ENCODE data around the gene RUSF1.
A peak's percentile ranks its signal among the peaks of the same experiment; 100 is the strongest.

Gene RUSF1

DNA sequence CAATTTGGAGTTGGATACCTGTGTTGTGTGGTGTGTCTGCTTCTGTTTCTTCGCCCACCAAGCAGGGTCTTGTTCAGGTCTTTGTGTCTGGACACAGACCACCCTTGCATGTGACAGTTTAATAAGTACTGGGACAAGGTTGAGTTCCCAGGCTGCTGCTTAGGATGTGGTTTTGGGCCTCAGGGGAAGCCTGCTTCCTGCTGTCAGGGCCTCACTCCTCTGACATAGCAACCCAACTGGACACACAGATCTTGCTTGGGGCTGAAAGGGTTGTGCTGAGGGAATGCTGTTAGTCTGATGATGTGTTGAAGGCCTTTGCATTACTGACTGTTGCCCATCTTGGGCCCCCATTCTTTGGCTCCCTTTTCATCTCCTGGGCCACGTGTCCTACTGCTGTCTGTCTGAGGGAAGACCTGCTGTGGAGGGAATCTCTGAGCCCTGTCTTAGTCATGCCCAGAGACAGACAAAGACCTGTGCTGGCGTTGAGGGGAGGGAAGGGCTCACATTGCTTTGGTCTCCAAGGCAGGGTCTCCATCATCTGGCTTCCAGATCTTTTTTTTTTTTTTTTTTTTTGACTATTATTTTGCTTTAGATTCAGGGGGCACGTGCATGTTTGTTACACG, 40.9 kb downstream of the RUSF1 start:
- no peak for DNase-seq

GRCh38 chr16:31466381-31466841, 41.8 kb downstream of the RUSF1 start:
- DNase-seq, result no peak

DNA sequence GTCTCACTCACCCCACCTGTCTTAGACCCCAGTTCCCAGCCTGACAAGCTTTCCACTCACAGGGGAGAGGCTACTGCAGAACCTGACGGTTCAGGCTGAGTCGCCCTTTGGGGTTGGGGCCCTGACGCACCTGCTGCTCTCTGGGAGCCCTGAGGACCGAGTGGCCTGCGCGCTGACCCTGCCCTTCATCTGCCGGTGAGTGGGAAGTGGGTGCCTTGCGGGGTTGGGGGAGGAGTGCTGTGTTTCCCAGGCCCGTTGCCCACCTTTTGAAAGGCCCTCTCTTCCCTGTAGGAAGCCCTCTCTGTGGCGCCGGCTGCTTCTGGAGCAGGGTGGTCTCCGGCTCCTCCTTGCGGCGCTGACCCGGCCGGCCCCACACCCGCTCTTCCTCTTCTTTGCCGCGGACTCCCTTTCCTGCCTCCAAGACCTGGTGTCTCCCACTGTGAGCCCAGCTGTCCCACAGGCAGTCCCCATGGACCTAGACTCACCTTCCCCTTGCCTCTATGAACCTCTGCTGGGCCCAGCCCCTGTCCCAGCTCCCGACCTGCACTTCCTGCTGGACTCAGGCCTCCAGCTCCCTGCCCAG, 42.3 kb downstream of the RUSF1 start:
- DNase-seq, result no peak

DNA sequence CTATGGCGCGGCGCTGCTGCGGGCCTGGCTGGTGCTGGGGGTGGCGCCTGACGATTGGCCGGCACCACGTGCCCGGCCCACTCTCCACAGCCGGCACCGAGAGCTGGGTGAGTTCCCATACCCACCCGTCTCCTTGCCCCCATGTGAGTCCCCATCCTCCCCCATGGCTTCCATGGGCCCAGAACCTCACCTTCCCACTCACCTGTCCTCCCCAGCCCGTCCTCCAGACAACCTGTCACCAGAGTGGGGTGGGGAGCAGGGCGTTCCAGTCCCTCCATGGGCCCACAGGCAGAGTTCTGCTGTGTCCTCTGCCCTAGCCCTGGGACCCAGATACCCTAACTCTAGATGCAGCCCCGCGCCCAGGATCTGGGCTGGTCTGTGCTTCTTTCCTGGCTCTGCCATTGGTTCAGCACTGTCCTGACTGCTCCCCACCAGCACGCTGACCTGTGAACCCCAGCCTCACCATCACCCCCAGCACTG, 43.4 kb downstream of the RUSF1 start:
- no peak for DNase-seq

DNA sequence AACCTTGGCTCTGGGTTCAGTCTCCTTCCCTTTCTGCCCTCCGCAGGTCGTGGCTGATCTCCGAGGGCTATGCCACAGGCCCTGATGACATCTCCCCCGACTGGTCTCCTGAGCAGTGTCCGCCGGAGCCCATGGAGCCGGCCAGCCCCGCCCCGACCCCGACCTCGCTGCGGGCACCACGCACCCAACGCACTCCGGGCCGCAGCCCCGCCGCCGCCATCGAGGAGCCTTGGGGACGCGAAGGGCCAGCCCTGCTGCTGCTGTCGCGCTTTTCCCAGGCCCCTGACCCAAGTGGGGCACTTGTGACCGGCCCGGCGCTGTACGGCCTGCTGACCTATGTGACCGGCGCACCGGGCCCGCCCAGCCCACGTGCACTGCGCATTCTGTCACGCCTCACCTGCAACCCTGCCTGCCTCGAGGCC, 43.8 kb downstream of the RUSF1 start:
- no peak for DNase-seq

DNA sequence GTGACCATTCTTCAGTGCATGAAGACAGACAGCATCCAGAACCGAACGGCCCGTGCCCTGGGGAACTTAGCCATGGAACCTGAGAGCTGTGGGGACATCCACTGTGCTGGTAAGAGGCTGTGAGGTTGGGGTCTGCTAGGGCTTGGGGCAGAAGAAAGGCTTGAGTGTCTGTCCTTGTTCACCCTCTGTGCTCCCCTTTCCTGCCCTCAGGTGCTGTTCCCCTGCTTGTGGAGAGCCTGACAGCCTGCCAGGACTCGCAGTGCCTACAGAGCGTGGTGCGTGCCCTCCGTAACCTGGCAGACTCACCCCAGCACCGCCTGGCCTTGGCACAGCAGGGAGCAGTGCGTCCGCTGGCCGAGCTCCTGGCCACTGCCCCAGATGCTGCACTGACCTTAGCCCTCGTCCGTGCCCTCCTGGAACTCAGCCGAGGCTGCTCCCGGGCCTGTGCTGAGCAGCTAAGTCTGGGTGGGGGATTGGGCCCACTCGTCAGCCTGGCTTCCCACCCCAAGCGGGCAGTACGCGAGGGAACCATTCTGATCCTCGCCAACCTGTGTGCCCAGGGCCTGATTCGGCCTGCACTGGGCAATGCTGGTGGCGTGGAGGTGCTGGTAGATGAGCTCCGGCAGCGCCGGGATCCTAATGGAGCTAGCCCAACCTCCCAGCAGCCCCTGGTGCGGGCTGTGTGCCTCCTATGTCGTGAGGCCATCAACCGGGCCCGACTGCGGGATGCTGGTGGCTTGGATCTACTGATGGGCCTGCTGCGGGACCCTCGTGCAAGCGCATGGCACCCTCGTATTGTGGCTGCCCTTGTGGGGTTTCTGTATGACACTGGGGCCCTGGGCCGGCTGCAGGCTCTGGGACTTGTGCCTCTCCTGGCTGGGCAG, 46.0 kb downstream of the RUSF1 start:
- no peak for DNase-seq

- no peak for DNase-seq
These were observed 46.8 kb downstream of the RUSF1 start for GRCh38 chr16:31461201-31461920.

DNA sequence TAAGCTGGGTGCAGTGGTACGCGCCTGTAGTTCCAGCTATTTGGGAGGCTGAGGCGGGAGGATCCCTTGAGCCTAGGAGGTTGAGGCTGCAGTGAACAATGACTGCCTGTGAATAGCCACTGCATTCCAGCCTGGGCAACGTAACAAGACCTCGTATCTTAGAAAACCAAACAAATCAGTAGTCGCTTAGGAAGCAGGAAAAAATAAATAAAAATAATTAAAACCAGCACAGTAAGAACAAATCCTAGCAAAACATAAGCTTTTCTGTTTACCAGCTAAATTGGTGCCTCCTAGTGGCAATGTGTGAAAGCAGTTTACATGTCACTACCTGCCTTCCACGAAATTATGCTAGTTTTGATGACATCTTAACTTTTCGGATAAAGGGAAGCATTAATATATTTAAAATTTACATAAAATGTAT, 47.6 kb downstream of the RUSF1 start:
- DNase-seq, result no peak

DNA sequence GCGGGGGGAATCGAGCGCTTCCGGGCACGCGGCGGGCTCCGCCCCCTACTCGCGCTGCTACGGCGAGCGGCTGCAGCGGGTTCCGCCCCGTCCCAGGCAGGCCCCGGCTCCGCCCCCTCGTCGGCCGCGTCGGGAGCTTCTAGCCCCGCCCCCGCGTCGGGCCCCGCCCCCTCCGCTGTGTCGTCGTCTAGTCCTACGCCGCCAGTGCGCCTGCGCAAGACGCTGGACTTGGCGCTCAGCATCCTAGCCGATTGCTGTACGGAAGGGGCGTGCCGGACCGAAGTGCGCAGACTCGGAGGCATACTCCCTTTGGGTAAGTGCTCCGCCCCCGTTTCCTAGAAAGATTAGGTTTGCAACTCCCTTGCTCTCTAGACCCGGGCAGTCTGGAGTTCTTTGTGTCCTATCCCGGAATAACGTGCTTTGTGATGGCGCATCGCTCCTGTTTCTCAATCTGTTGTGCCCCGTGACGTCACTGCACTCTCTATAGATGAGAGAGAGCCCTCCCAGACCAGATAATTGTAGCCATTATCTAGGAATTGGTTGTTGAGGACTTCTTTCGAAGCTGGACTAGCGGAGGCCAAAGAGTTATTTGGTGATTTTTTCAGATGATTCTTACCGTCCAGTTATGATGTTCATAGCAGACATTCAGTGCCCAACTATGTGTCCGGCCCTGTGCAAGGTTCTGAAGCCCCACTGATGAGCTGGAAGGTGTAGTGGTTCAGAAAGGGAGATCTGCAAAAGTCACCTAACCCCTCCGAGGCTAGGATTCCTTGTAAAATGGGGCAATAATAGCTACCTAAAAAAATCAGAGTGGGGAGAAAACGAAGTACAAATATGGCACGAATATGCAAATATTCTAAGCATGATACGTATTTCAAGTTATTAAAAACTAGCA, 48.3 kb downstream of the RUSF1 start:
- peak; percentile 100 for DNase-seq

DNA sequence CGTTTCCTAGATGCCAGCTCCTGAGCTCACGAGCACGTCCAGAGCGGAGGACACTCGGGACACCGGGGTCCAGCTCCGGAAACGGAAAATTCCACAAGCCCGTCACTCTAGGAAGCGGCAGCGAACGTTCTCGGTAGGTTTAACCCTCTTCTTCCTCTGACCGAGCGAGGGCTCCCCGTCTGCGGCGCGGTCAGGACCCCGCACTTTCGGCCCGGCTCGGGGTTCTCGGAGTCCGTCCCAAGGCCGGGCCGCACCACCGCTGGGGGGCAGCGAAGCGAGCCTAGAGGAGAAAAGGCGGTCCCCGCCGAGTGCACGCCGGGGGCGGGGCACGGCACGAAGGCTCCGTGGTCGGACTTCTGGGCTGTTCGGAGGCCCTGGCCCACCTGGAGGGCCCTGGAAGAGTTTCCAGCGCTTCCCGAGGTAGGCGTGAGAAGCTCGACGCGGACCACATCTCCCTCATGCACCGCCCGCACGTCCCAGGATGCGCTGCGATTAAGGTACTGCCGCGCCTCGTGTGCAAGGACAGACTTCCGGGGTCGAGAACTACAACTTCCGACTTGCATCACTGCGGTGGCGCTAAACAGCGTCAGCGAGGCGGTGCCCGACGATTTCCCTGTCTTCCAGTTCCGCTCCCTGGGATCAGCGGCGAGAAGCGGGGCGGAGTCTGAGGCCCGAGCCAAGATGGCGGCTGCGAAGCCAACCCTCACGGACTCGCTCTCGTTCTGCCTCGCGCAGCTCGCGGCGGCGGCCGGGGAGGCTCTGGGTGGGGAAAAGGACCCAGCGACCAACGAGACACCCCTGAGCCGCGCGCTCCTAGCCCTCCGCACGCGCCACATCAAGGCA, 49.1 kb downstream of the RUSF1 start, which contains the start of gene ARMC5:
TSS of gene ARMC5 (plus strand) at position 658 of the 843 bp plus-strand sequence. CDS start at position 682, 24 bp downstream.
- peak; percentile 97 for DNase-seq

DNA sequence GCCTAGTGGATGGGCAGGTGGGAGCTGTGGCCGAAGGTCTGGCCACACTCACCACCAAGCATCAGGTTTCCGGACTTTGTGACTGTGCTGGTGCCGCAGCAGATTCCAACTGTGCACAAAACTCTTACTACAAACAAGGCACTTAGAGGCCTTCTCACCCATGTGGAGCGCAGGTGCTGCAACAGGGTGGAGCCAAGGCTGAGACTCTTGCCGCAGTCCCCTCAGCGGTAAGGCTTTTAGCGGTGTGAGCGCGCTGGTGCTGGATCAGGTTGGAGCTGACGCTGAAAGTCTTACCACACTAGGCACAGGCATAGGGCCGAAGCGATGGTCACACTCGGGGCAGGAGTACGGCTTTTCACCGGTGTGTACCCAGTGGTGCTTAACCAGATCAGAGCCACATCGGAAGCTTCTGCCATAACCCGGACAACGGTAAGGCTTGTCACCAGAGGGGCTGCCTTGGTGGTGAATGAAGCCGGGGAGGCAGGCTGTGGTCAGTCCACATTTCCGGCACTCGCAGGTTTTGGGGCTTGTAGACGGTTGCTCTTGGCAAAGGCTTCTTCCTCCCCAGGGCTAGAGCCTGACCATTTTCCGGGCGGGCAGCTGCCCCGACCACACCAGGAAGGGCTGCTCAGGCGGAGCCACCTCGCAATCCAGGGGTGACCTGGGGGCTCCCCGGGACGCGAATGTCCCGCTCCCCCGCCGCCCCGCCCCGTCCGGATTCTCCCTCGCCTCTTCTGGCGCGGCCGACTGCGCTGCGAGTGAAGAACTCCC, 49.9 kb downstream of the RUSF1 start:
- peak; percentile 55 for DNase-seq

DNA sequence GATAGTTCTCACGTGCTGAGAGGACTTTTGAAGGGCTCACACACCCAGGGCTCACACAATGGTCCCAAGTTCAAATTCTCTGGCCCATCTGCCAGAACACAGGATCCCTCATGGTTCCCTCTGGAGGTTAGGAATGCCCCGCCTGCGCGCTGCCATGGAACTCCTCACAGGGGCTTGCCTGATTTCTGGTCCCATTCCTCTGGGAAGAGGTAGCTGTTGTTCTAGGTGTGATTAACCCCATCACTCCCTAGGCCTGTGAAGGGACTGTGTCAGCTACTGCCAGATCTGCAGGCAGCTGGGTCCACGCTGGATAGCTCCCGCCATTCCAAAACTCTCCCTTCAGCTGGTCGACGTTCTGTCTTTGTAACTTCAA, 51.2 kb downstream of the RUSF1 start:
- DNase-seq, result no peak

DNA sequence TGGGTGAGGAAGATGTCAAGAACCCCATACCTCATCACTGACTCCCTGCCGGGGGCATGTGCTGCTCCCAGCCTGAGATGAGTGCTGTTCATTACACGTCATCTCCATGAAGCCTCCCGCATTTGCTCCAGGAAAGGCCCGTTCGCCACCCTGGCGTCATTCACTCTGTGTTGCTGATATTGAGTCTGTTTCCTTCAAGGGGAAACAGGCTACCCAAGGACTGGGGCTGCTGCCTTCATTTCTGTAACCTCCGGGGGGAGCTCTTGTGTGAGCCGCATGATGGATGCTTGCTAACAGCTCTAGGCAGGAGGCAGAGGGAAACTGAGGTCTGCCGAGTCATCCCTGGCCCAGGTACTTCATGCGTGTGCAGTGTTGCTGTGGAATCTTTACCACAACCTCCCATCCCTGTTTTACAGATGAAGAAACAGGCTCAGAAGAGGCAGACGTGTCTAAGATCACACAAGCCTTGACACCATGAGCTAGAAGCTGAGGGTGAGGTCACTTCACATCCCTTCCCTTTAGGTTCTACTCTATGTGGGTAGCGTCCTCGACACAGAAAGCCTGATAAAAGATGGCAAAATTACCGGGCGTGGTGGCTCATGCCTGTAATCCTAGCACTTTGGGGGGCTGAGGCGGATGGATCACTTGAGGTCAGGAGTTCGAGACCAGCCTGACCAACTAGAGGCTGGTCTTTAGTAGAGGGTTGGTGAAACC, 52.4 kb downstream of the RUSF1 start:
- peak; percentile 21 for DNase-seq

DNA sequence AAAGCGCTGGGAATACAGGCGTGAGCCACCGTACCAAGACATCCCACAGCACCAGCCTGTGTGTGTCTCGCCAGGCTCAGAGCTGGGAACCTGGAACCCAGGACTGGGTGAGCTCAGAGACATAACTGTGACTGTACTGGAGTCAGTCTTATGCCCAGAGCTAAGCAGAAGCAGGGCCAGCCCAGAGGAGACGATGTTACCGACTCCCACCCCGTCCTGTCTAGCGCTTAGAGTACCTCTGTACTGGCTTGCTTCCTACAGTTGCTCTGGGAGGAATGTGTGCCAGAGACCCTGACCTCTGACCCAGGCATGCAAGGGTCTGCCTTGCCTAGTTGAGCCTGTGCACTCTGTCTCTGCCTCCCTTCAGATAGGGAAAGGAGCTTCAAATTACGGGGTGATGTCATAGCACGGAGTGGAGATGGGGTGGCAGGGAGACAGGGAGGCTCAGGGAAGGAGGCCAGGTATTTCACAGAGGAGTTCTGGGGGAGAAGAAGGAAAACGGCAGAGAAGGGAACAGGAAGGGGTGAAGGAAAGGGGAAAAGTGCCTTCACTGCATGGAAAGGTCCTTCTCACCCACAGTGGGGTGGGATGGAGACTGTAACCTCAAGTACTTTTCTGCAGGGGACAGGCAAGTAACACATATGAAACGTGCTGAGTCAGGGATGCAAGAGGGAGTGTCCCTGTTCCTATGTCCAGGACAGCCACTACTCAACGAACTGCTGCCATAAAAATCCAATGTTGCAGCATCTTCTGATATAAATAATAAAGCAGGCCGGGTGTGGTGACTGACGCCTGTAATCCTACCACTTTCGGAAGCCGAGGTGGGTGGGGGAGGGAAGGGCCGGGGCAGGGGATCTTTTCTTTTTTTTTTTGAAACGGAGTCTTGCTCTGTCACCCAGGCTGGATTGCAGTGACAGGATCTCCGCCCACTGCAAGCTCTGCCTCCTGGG, 54.7 kb downstream of the RUSF1 start:
- DNase-seq, result no peak

DNA sequence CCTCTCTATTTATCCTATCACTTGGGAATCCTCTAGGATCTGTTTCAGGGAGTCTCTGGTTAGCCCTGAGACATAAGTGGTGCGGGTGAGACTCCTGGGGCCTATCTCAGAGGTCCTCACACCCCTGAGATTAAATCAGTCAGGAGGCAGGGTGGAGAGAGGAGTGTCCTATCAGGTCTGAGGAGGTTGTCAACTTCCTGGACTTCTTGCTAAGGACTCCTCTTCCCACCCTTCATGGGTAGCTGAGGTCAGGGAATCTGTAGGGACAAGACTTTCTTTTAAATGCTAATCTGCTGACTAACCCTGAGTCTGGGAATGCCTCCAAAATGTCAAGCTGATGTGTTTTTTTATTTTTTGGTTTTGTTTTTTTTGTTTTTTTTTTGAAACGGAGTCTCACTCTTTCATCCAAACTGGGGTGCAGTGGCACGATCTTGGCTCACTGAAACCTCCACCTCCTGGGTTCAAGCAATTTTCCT, 55.5 kb downstream of the RUSF1 start:
- no peak for DNase-seq

GRCh38 chr16:31451681-31452351, 56.4 kb downstream of the RUSF1 start:
- no peak for DNase-seq

- no peak for DNase-seq
These were observed 57.0 kb downstream of the RUSF1 start for GRCh38 chr16:31451201-31451600.
